Measurements from ENCODE around the gene SLC6A11.

SLC6A11 gene

DNA sequence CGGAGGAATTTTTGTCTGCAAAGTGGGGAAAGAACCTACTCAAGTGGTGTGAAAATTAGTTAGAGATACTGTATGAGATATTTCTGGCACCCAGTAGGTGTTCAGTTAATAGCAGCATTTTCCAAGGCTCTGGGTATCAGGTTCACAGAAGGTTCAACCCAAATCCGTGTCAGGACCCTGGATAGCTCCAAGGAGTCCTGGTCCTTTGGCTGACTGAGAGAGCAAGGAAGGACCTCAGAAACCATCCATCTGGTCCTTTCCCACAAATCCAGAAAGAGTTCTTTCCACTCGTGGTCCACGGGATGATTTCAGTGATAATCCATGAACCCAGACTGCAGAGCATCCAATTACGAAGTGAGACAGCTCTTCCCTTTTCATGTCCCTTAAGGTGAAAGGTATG, 51.4 kb downstream of the SLC6A11 start:
- intact Hi-C loops (cut with DNase I) = no loop called here
- DNase-seq = no peak

DNA sequence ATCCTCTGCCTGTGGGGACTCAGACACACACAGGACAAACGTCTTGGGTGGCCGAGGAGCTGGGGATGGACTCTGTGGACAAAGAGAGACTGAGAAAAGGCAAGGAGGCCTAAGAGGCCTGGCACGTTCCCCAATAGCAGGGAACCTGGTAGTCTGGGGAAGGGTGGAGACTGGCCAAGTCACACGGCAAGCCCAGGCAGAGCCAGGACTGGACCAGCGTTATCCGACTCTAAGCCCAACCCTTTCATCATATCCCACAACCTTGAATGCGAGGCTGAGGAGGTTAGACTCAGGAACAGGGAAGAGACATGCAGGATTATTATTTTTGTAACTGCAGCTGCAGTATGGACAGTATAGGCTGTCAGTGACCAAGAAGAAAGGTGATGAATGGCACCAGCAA, 53.4 kb downstream of the SLC6A11 start:
- DNase-seq = peak in 1 of 42 donors; percentile 15
- intact Hi-C loops (cut with DNase I) = no loop called here

DNA sequence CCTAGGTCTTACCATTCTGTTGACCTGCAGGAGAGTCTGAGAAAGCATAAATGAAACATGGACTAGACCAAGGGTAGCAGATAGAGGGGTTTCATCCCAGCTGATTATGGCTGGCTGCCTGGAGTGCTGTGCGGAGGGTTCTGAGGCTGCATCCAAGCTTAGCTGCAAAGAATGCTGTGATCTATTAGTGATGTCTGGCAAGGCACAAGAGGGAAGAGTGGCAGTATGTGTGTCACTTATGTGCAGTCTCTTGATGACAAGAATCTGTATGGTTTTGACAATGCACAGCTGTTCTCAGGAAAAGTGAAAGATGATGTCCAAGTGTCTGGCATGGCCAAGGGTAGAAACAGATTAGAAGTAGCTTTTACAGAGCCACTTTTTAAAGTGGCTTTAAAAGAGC, 54.3 kb downstream of the SLC6A11 start:
- intact Hi-C loops (cut with DNase I) = no loop called here
- DNase-seq = no peak

DNA sequence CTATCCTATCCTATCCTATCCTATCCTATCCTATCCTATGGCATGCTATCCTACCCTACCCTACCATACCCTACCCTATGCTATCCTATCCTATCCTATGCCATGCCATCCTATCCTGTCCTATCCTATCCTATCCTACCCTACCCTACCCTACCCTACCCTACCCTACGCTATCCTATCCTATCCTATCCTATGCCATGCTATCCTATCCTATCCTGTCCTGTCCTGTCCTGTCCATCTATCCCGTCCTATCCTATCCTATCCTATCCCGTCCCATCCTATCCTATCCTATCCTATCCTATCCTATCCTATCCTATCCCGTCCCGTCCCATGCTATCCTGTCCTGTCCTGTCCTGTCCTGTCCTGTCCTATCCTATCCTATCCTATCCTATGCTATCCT, 57.4 kb downstream of the SLC6A11 start:
- intact Hi-C loops (cut with DNase I) = no loop called here
- DNase-seq = no peak

DNA sequence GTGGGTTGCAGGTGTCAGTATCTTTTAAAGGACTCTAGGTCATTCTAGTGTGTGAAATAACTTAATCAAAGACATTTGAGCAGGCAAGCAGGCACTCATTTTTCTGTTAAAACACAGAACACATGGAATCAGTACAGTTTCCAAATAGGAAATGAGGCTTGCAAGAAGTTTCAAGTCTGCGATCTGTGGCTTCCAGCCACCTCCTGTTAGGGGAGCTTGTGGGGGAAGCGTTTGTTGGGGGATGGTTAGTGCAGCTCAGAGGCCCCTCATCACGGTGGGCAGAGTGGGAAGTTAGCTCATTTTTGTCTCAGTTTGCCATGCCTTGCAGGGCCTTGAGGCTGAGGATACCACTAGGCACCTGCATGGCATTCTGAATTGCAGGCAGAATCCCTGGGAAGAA, 59.9 kb downstream of the SLC6A11 start:
- no peak for DNase-seq
- intact Hi-C loops (cut with DNase I) = no loop called here

DNA sequence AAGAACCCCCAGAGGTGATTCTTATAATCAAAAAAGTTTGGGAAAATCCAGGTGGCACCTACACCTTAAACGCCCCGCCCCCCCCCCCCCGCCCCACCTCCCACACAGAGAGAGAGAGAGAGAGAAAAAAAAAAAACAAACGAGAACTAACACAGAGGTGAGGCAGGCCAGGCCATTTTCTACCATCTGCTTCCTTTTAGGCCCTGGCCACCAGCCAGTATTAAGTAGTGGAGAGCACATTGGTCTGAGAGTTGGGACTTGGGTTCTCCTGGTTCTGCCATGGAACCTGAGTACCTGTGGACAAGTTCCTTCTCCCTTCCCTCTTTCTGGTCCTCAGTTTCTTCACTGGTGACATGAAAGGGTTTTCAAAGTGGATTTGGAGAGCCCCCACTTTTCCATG, 60.6 kb downstream of the SLC6A11 start:
- no peak for DNase-seq
- intact Hi-C loops (cut with DNase I) = no loop called here

DNA sequence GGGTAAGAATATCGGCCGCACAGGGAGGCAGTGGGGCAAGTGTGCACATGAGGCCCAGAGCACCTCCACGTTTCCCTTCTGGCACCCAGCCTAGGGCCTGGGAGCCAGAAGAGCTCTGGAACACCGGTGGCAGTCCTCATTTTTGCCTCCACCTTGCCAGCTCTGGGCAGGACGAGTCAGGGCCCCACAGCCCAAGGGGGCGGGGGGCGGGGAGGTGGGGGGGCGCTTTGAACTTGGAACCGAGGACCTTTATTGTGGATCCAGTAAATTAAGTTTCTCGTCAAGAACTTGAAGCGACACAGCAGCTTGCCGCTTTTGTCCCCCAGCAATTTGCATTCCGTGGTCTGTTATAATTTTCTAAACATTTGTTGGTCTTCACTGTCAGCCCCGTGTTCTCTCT, 66.8 kb downstream of the SLC6A11 start:
- intact Hi-C loops (cut with DNase I) = no loop called here
- no peak for DNase-seq

DNA sequence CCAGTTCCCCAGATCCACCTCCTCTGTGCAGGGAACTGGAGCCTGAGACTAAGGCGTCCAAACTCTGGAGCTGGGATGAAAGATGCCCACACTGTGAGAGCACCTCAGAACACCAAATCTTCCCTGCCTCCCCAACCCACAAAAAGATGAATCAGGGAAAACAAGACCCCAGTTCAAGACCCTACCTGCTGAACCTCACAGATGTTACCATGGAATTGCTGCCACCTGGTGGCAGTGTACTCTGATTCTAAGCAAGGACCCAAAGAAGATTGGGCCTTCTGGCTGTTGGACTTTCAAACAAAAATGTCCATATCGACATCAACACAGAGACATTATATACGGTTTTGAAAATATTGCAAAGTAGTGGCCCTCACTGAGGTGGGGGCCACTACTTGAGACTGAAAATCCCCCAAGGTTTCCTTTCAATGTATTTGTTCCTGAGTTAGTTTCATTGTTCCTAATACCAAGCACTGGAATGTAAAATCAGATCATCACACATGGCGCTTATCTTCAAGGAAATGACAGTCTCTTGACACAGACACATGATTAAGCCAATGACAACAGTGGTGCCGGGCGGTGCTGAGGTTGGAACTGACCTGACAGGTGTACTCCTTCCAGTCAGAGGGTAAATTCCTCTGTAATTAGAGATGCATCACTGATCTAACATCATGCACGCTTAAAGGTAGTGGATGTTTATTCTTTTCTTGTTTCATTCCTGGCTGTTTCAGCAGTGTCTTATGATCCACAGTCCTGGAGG, 67.6 kb downstream of the SLC6A11 start:
- DNase-seq = peak in 28 of 42 donors; percentile 10 to 67 (median 33)
- intact Hi-C loops (cut with DNase I) = no loop called here

DNA sequence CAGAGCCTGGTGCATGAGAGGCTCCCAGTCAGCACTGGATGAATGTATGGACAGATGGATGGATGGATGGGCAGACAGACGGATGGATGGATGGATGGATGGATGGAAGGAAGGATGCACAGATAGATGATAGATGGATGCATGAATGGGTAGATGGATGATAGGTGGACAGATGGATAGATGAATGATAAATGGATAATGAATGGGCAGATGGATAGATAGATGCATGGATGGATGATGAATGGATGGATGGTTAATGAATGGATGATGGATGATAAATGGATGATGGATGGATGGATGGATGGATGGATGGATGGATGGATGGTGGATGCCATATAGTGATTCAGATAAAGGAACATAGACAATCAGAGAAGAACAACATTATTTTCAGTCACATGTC, 71.0 kb downstream of the SLC6A11 start:
- intact Hi-C loops (cut with DNase I) = no loop called here

DNA sequence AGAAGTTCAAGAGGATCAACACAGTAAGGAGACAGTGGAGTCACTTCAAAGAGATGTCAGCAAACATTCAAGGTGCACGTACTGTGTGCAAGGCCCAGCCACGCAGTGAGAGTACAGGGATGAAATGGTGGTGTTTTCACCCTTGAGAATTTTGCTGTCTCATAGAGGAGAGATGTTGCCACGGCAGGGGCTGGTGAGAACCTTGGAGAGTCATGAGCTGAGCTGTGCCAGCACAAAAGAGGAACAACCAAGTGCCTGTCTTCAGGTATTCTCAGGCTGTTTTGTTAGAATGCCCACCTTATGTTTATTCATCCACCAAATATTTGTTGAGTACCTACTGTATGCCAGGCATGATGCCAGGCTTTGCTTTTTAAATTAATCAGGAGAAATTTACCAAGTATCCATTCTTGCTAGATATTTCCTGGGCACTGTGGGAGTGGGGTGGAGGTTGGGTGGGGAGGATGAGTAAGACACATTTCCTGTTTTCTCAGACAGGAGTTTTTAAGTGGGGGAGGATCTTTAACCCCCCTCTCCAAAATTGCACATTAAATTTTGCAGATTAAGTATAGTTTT, 72.6 kb downstream of the SLC6A11 start:
- intact Hi-C loops (cut with DNase I) = no loop called here
- no peak for DNase-seq

More for the DNA sequence above, 71.0 kb downstream of the SLC6A11 start:
- DNase-seq = no peak

DNA sequence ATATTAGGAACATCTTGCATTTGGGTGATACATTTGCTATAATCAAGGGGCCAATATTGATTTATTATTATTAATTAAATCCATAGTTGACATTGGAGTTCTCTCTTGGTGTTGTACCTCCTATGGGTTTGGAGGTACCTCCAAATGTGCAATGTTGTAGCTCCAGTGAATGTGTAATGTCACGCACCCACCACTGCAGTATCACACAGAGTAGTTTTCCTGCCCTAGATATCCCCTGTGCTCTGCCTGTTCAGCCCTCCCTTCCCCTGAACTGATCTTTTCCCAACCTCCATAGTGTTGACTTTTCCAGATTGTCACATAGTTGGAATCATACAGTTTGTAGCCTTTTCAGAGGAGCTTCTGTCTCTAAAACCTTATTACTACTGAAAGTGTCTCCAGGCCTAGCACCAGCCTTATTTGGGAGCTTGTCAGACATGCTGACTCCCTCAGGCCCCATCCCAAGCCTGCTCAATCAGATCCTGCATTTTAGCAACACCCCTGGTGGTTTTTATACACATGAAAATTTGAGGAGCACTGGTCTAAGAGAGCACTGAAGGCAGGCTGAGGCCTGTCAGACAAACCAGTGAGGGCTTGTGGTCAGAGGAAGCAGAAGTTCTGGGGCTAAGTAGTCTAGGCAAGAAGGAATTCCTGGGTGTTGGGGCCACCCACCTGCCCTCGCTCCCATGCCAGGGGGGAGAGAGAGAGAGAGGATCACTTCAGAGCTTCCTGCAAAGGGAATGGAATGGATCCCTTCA, 73.4 kb downstream of the SLC6A11 start:
- no peak for DNase-seq
- intact Hi-C loops (cut with DNase I) = no loop called here

DNA sequence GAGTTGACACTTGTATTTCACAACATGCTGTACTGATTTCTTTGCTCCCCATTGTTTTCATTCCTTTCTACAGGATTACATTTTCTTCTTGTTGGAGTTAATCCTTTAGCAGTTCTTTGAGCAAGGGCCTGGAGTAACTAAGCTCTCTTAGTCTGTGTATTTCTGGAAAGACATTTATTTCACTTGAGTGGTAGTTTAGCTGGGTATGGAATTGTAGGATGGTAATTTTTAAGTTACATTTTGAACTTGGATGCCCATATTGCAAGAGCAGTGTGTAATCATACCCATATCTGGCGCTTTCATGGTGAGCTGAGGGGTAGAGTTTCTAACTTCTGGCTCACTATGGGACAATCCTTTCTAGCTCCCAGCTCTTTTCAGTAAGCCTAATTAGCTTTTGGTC, 74.6 kb downstream of the SLC6A11 start:
- DNase-seq = no peak
- intact Hi-C loops (cut with DNase I) = no loop called here

DNA sequence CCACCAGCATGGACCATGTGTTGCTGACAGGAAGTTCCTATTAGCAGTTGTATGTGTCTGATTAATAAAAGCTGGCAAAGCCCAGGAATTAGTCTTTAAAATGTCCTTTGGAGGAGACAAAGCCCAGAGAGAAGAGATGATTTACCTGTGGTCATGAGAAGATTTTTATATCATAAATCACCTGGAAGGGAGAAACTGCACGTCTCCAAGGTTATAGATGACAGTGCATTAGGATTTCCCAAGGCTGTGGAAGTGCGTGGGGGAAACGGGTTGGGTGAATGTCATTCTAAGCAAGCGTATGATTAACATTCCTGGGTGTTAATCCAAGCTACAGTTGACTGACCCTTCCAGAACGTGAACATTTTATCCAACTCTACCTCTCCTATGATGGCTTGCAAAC, 76.6 kb downstream of the SLC6A11 start:
- intact Hi-C loops (cut with DNase I) = no loop called here
- no peak for DNase-seq

DNA sequence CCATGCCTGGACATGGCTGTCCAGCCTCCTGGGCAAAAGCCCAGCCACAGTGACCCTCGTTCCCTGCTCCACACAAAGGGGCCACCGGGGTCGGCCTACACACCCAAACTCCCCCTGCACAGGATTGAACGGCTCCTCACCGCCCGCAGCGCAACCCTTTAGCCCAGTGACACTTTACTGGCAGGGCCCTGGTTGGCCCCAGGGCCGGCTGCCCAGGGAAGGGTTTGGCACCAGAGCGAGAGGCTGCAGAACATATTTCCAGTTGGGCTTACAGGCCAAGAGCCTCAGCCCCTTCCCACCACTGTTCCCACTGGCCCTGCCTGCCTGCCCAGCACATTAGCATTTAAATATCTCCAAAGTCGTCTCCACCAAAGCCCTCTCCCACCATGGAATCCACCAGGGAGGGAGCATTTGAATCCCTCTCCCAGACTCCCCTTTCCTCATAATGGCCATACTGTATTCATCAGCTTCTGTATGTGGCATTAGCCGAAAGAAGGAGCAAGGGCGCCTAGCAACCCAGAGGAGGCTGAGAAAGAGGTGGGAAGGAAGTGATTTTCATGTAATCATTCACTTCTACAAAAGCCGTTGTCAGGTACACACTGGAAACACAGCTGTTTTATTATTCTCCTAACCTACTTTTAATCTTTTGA, 85.4 kb downstream of the SLC6A11 start:
- peak in 24 of 42 donors; percentile 4 to 71 (median 35) for DNase-seq
- intact Hi-C loops (cut with DNase I) = no loop called here

DNA sequence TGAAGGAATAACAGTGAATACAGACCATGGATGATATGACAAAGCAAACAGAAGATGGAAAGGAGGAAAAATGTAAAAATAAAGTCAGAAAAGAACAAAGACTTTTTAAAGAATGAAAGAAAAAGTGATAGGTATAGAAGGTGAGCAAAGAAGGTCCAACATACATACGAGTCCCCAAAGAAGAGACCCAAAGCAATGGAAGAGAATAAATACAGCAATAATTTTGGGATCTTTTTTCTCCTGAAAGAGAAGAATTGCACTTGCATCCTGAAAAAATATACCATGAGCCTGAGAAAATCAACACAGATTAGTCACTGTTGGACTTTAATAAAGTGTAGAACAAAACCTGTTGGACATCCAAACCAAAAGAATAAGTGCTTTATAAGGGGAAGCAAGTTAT, 91.2 kb downstream of the SLC6A11 start:
- intact Hi-C loops (cut with DNase I) = no loop called here
- no peak for DNase-seq

DNA sequence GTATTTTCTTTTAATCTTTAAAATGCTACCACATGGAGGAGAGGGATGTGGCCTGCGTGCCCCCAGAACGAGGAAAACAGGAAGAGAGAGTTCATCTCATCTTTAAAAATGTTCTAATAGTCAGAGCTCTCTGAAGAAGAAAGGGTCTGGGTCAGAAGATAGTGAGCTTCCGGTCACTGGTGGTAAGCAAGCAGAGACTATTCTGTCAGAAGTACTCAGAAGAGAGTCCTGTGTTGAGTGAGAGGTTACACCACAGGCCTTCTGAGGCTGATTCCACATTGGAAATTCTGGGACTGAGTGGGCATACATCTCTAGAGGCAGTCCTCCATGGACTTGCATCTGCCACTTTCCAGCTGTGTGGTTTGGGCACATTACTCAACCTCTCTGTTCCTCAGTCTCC, 94.3 kb downstream of the SLC6A11 start:
- intact Hi-C loops (cut with DNase I) = no loop called here
- no peak for DNase-seq

DNA sequence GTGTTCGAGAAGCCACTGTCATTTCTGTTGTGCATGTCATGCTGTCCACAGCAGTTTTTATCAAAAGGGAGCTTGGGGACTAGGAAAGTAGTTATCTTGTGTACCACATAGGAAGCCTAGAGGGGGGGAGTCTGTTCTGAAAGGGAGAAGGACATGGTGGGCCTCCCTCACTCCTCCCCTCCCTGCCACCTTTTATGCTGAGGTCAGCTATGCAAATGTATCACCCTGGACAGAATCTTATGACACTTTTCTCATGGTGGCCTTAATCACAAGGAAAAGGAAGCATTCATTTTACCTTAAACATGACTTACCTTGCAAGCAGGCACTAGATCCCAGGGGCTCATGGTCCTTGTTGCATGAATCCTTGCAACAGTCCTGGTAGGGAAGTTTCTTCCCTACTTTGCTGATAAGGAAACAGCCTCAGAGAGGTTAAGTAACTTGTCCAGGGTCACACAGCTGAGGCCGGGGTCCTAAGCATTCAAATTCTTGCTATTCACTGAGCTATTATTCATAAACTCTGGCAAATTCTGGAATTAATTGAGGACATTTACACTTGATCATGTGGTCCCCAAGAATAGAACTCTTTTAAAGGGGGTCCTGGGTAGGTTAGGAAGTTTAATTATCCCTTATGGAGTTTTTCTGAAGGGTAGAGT, 95.4 kb downstream of the SLC6A11 start:
- DNase-seq = no peak
- intact Hi-C loops (cut with DNase I) = no loop called here

DNA sequence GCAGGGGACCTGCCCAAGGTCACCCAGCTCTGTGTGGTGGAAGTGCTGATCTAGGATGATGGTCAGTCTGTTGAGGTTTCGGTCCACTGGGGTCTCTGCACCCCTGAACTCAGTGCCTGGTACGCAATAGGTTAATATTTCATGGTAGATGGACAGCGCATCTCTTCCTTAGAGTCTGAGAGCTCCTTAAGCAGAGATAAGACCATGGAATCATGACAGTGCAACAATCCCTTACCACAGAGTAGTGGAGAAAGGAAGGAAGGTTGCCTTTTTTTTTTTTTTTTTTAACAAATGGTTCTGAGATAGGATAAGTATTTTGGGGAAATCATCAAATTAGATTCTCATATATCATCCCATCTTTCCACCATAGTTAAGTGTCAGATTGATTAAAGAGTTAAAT, 96.8 kb downstream of the SLC6A11 start:
- no peak for DNase-seq
- intact Hi-C loops (cut with DNase I) = no loop called here

DNA sequence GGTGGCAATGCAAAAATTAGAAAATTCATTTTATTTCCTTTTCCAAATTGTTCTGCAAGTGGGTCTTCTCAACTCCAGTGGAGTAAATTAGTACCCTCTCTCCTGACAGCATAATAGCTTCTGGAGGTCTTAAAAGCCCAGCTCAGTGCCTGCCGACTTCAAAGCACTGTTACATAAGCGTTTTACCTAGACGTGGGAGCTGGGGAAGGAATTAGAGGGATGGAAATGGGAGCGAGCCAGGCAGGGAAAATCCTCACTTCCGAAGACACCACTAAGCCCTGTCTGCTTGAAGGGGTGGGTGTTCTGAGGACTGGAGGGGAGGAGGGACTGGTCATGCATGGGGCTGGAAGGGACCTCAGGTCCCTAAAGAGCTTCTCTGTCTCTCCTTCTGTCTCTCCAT, 99.3 kb downstream of the SLC6A11 start:
- intact Hi-C loops (cut with DNase I) = no loop called here
- peak in 6 of 42 donors; percentile 9 to 44 (median 26) for DNase-seq

DNA sequence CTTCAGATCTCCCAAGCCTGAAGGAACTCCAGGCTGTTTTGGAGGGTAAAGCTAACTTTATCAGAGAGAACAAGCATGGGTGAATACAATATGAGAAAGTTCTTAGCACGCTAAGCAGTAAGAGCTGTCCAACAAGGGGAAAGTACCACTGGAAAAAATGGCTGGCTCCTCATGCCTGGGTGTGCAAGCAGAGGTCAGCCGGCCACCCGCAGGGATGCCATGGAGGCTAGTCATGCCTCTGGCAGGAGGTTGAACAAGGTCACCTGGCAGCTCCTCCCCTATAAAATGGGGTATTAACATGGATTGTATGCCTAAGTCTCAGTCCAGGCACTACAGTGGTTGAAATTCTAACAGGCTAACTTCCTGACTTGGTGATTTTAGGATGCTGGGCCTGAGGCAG, 101.1 kb downstream of the SLC6A11 start:
- no peak for DNase-seq
- intact Hi-C loops (cut with DNase I) = no loop called here

Measured in head of caudate nucleus (tissue), 42 donors.